ENCODE measurements around the gene SLC29A3. TPM values are rescaled to one million over a fixed set of nuclear protein-coding genes. Genes with fewer than 3 reads are reported as not detected.

SLC29A3 gene
- total RNA-seq, 1 experiment from 2014 or later, result 5.9 TPM

- no peak for ATAC-seq
Observed at GRCh38 chr10:71396711-71397295, 77.7 kb downstream of the SLC29A3 start, which contains the start of gene CDH23. CDH23 (plus strand) TSS chr10:71396920; CDS start chr10:71439832, 42,912 bp downstream.

More at GRCh38 chr10:71396711-71397295, 77.7 kb downstream of the SLC29A3 start, which contains the start of gene CDH23:
- Histone ChIP-seq H4K20me1 (ENCODE audit: insufficient read depth) (no peaks in the 10 kb centered on the region), H3K4me2 (ENCODE audit: low read length) (no peak within 1 kb of the TSS), H3K9me3 (ENCODE audit: control insufficient read depth in 1 of 2, insufficient read depth in 1 of 2, low read depth in 1 of 2, low read length in 2 of 2) (no peaks in the 10 kb centered on the region), H3K9me2 (ENCODE audit: insufficient read depth) (no peaks in the 10 kb centered on the region), H3K9ac (ENCODE audit: low read length) (no peak within 1 kb of the TSS), H3K36me3 (ENCODE audit: control insufficient read depth in 1 of 2, insufficient read depth in 2 of 2, low read length in 2 of 2) (no peaks in the 10 kb centered on the region), H3K4me3 (replicated peaks in 1 of 2; ENCODE audit: low read depth in 1 of 2, low read length in 2 of 2) (no peak within 1 kb of the TSS), H3K27ac (ENCODE audit: low read depth, low read length) (no peak within 1 kb of the TSS), H2AFZ (ENCODE audit: low read depth, low read length, poor library complexity, severe bottlenecking) (no peak within 1 kb of the TSS), H3K79me2 (ENCODE audit: insufficient read depth, low read length) (no peaks in the 10 kb centered on the region), H3K27me3 (ENCODE audit: insufficient read depth, low read length) (no peaks in the 10 kb centered on the region), H3K4me1 (ENCODE audit: control insufficient read depth in 1 of 2, insufficient read depth in 2 of 2, low read length in 2 of 2) (no peaks in the 10 kb centered on the region)
- ChIA-PET RAD21 (ENCODE audit: low non-redundant PET in 1 of 2, low total read pairs in 2 of 2, uncharacterized antibody in 2 of 2, unreplicated experiment in 2 of 2) (no interaction called here), POLR2A (no interaction called here), CTCF (no interaction called here)
- TF ChIP-seq POLR2A (IDR thresholded peaks at IDR 0.05; ENCODE audit: borderline replicate concordance, extremely low read depth, insufficient read depth, insufficient read length) (no peak), ATF3 (IDR thresholded peaks at IDR 0.05) (no peak), ZFX (IDR thresholded peaks at IDR 0.05) (no peak), CTCF (IDR thresholded peaks at IDR 0.05 in 2 of 3, conservative IDR thresholded peaks at IDR 0.05 in 1 of 3; ENCODE audit: borderline replicate concordance in 1 of 3, insufficient read depth in 1 of 3, low read depth in 2 of 3, low read length in 2 of 3) (no peak), CEBPB (IDR thresholded peaks at IDR 0.05; ENCODE audit: low read depth) (no peak), EGR1 (IDR thresholded peaks at IDR 0.05; ENCODE audit: low read depth) (no peak), YY1 (IDR thresholded peaks at IDR 0.05; ENCODE audit: extremely low read depth, insufficient replicate concordance, low read depth, low read length) (no peak), EZH2phosphoT487 (IDR thresholded peaks at IDR 0.05; ENCODE audit: borderline replicate concordance) (no peak), JUND (IDR thresholded peaks at IDR 0.05) (no peak), REST (IDR thresholded peaks at IDR 0.05; ENCODE audit: low read depth) (no peak), POLR2AphosphoS5 (IDR thresholded peaks at IDR 0.05; ENCODE audit: low read depth, low read length) (no peak), EZH2 (IDR thresholded peaks at IDR 0.05) (no peak)
- DNase-seq (ENCODE audit: low read depth, low spot score), result no peak
- intact Hi-C loops (cut with micrococcal nuclease), result no loop called here
- no TSS peak for BruUV-seq (replicated peaks)
